ENCODE data around the gene GRIN3B. TPM values are rescaled to one million over a fixed set of nuclear protein-coding genes. Genes with fewer than 3 reads are reported as not detected.

The GRIN3B gene
- total RNA-seq, 6 donors from 2014 or later = 0.06 to 18.9 (median 5.6) TPM

DNA sequence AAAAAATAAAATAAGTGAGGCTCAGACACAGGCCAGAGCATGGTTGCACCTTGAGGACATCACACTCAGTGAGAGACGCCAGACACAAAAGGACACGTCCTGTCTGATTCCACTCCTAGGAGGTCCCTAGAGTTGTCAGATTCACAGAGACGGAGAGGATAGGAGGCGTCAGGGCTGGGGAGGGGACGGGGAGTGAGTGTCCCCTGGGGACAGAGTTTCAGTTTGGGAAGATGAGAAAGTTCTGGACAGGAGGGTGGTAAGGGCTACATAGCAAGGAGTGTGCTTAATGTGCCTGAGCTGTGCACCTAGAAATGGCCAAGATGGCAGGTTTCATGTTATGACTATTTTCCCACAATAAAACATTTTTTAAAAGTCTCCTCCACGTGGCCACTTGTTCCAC, 2.2 kb upstream of the GRIN3B start:
- WGBS, 2 donors = 39 to 44% methylated on average over 6 of the region's 6 CpGs
- H3K4me1 ChIP-seq = peaks cover 30 to 43% (median 38%) of the 10 kb centered on the region in 4 donors
- no peak for ATAC-seq (ENCODE audit: low FRiP score in 2 of 2)
- H3K9me3 ChIP-seq = no peaks in the 10 kb centered on the region
- no peak for DNase-seq
- no peak for TF ChIP-seq POLR2AphosphoS5 (IDR thresholded peaks at IDR 0.05)
- no peak for TF ChIP-seq EP300 (IDR thresholded peaks at IDR 0.05)
- TF ChIP-seq, protein P1, sequence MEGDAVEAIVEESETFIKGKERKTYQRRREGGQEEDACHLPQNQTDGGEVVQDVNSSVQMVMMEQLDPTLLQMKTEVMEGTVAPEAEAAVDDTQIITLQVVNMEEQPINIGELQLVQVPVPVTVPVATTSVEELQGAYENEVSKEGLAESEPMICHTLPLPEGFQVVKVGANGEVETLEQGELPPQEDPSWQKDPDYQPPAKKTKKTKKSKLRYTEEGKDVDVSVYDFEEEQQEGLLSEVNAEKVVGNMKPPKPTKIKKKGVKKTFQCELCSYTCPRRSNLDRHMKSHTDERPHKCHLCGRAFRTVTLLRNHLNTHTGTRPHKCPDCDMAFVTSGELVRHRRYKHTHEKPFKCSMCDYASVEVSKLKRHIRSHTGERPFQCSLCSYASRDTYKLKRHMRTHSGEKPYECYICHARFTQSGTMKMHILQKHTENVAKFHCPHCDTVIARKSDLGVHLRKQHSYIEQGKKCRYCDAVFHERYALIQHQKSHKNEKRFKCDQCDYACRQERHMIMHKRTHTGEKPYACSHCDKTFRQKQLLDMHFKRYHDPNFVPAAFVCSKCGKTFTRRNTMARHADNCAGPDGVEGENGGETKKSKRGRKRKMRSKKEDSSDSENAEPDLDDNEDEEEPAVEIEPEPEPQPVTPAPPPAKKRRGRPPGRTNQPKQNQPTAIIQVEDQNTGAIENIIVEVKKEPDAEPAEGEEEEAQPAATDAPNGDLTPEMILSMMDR (IDR thresholded peaks at IDR 0.05) = no peak
- no peak for TF ChIP-seq POLR2A (IDR thresholded peaks at IDR 0.05)
- no peak overlapping the region for H3K4me3 ChIP-seq
- H3K36me3 ChIP-seq = peaks cover 0 to 17% (median 11%) of the 10 kb centered on the region in 4 donors
- H3K27me3 ChIP-seq = peaks cover 2 to 49% (median 28%) of the 10 kb centered on the region in 4 donors
- H3K27ac ChIP-seq = no peak overlapping the region

DNA sequence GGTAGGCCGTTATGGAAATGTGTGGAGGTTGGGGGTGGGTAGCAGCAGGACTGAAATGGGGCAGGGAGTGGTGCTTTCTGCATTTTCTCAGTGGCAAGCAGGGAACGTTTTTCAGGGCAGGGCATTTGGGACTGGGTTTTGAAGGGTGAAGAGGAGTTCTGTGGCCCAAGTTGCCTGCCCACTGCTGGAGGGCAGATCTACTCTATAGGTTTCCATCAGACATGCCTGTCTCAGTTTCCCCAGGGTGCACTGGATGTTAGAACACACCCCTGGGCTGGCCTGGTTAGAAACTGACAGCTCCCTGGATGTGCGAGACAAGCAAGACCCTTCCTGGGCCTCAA, 870 bp upstream of the GRIN3B start:
- Histone ChIP-seq H3K9me3 (no peaks in the 10 kb centered on the region), H3K4me3 (no peak overlapping the region), H3K36me3 (peaks cover 0 to 4% (median 3%) of the 10 kb centered on the region in 4 donors), H3K27ac (no peak overlapping the region), H3K4me1 (peaks cover 30 to 43% (median 38%) of the 10 kb centered on the region in 4 donors), H3K27me3 (peaks cover 2 to 49% (median 31%) of the 10 kb centered on the region in 4 donors)
- DNase-seq (no peak), ATAC-seq (ENCODE audit: low FRiP score in 2 of 2) (no peak)
- WGBS, 2 donors = 59 to 79% methylated on average over 3 of the region's 3 CpGs
- no peak for TF ChIP-seq EP300 (IDR thresholded peaks at IDR 0.05)
- TF ChIP-seq, protein P1 (IDR thresholded peaks at IDR 0.05) = no peak
- no peak for TF ChIP-seq POLR2A (IDR thresholded peaks at IDR 0.05)
- TF ChIP-seq POLR2AphosphoS5 (IDR thresholded peaks at IDR 0.05) = no peak

DNA sequence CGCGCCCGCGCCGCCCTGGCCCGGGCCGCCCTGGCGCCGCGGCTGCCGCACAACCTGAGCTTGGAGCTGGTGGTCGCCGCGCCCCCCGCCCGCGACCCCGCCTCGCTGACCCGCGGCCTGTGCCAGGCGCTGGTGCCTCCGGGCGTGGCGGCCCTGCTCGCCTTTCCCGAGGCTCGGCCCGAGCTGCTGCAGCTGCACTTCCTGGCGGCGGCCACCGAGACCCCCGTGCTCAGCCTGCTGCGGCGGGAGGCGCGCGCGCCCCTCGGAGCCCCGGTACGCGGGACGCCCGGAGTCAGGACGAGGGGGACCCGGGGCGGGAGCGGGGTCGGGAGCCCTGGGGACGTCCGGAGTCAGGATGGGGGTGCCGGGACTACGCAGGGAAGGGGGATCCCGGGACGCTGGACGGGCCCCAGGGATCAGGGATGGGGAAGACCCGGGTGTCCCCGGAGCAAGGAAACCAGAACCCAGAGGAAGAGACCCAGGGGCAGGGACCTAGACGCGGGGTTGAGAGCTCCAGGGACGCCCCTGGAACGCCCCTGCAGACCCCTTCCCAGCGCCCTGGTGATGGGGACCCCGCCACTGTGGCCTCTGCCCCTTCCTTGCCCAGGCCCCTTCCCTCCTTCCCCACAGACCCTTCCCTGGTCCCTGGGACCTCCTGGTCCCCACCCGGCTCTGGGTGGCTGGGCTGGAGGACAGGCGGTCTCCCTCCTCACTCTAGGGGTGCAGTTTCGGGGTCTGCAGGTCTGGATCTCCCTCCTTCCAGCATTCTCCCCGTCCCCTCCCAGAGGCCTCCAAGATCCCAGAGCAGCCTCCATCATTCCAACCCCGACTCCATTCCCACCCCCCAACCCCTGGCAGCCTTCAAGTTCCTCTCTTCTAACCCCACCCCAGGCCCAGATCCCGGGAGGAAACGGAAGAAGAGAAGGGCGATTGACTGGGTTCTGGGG, 645 bp downstream of the GRIN3B start:
- no peak for ATAC-seq (ENCODE audit: low FRiP score in 2 of 2)
- DNase-seq = peak in 1 of 2 donors; percentile 86
- no peaks in the 10 kb centered on the region for H3K36me3 ChIP-seq
- no peak for TF ChIP-seq POLR2AphosphoS5 (IDR thresholded peaks at IDR 0.05)
- TF ChIP-seq, protein P1 (IDR thresholded peaks at IDR 0.05) = no peak
- TF ChIP-seq EP300 (IDR thresholded peaks at IDR 0.05) = no peak
- no peak for TF ChIP-seq POLR2A (IDR thresholded peaks at IDR 0.05)
- H3K27ac ChIP-seq = no peak overlapping the region
- peak overlapping the region in 2 of 4 donors; percentile 23 to 36 for H3K4me3 ChIP-seq
- H3K9me3 ChIP-seq = no peaks in the 10 kb centered on the region
- 6 to 11% methylated on average over 29 to 31 of the region's 73 CpGs for WGBS, 2 donors
- peaks cover 26 to 32% (median 28%) of the 10 kb centered on the region in 4 donors for H3K4me1 ChIP-seq
- H3K27me3 ChIP-seq = peaks cover 2 to 49% (median 29%) of the 10 kb centered on the region in 4 donors

DNA sequence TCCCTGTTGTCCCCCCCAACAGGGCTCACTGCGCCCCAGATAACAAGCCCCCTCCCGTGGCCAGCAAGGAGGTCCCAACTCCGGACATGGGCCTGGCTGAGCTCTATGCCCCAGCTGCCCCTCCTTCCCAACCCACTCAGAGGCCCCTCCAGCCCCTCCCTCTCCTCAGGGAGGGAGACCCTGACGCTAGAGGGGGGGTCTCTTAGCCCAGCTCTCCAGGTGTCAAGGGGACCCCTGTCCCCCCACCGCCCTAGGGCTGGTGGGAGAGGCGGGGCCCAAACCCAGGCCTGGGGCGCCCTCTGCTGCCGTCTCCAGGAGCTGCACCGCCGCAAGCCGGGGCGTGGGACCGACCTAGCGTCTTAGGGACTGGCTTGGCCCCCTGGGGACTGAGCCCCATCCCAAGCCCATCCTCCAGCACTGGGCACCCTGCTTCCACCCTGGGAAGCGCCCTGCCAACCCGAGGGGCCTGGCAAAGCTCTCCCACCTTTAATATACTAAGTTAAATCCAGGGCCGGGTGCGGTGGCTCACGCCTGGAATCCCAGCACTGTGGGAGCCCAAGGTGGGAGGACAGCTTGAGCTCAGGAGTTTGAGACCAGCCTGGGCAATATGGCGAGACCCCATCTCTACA, 1.4 kb downstream of the GRIN3B start:
- no peak for TF ChIP-seq POLR2A (IDR thresholded peaks at IDR 0.05)
- TF ChIP-seq, protein P1 (IDR thresholded peaks at IDR 0.05) = peak; percentile 90 to 97 (median 94)
- TF ChIP-seq POLR2AphosphoS5 (IDR thresholded peaks at IDR 0.05) = no peak
- TF ChIP-seq EP300 (IDR thresholded peaks at IDR 0.05) = no peak
- Histone ChIP-seq H3K27ac (no peak overlapping the region), H3K36me3 (no peaks in the 10 kb centered on the region), H3K27me3 (peaks cover 2 to 41% (median 23%) of the 10 kb centered on the region in 4 donors), H3K9me3 (no peaks in the 10 kb centered on the region), H3K4me3 (peak overlapping the region in 1 of 4 donors; percentile 36), H3K4me1 (peaks cover 18 to 25% (median 20%) of the 10 kb centered on the region in 4 donors)
- ATAC-seq (ENCODE audit: low FRiP score in 2 of 2) (peak; percentile 75 to 81), DNase-seq (peak; percentile 70 to 95)
- 17 to 23% methylated on average over 6 to 13 of the region's 20 CpGs for WGBS, 2 donors
